Measurements from ENCODE around the gene RHOH.

GRCh38 chr4:40190880-40191815, 5.7 kb upstream of the RHOH start:
- TF ChIP-seq POLR2A (IDR thresholded peaks at IDR 0.05) = no peak
- no peak for TF ChIP-seq CTCF (IDR thresholded peaks at IDR 0.05)
